SJSA1 (cell line): ENCODE measurements around the gene REC114. TPM values are rescaled to one million over a fixed set of nuclear protein-coding genes. Genes with fewer than 3 reads are reported as not detected.

Experiments used
- total RNA-seq: library from RNA; depleted of rRNA; stranded (reverse); fragments of >200 nt; shearing (Covaris generic); gene quantifications from 2 replicates; pipeline ENCODE4 v1.2.3, GENCODE V29; 2014; rRNA removed

REC114 gene
- total RNA-seq, 1 experiment from 2014 or later, result not detected

Other genes with a start within 250 kb of the REC114 start
- not detected in 2 replicates for gene HCN4, start 74.2 kb upstream of the REC114 start, total RNA-seq
- 241 and 271 TPM in 2 replicates for gene NPTN, start 190.2 kb downstream of the REC114 start, total RNA-seq
- 81.2 and 148 TPM in 2 replicates for gene CD276, start 241.2 kb downstream of the REC114 start, total RNA-seq